Stomach (tissue), 4 donors: ENCODE data around the gene GPC5.

ENCODE experiments used
- CTCF ChIP-seq, 7 experiments: fragments of 450-650 bp in 4 of 7; fragments of 200-600 bp in 3 of 7; sonication (generic) in 3 of 7; IDR thresholded peaks; one replicate each; pipeline ENCODE4 v1.5.1; 2016 to 2019; ENCODE audit warnings: antibody characterized with exemption in 7 of 7, control low read depth in 2 of 7, mild to moderate bottlenecking in 1 of 7
- POLR2A ChIP-seq, 4 donors: fragments of 450-650 bp; IDR thresholded peaks; one replicate each; pipeline ENCODE4 v1.6.1; 2016; ENCODE audit warnings: antibody characterized with exemption in 4 of 4, control low read depth in 2 of 4, mild to moderate bottlenecking in 1 of 4, moderate library complexity in 1 of 4

GRCh38 chr13:92172191-92172590 is 773.8 kb downstream of the GPC5 start:
- TF ChIP-seq POLR2A (IDR thresholded peaks at IDR 0.05): no peak
- no peak for TF ChIP-seq CTCF (IDR thresholded peaks at IDR 0.05)
